ENCODE data around the gene KRT80.
"Not testable (repeated sequence)": the region's sequence is repeated elsewhere in the genome, so short reads cannot be mapped to it uniquely, and the experiment has no call there.

Gene KRT80

DNA sequence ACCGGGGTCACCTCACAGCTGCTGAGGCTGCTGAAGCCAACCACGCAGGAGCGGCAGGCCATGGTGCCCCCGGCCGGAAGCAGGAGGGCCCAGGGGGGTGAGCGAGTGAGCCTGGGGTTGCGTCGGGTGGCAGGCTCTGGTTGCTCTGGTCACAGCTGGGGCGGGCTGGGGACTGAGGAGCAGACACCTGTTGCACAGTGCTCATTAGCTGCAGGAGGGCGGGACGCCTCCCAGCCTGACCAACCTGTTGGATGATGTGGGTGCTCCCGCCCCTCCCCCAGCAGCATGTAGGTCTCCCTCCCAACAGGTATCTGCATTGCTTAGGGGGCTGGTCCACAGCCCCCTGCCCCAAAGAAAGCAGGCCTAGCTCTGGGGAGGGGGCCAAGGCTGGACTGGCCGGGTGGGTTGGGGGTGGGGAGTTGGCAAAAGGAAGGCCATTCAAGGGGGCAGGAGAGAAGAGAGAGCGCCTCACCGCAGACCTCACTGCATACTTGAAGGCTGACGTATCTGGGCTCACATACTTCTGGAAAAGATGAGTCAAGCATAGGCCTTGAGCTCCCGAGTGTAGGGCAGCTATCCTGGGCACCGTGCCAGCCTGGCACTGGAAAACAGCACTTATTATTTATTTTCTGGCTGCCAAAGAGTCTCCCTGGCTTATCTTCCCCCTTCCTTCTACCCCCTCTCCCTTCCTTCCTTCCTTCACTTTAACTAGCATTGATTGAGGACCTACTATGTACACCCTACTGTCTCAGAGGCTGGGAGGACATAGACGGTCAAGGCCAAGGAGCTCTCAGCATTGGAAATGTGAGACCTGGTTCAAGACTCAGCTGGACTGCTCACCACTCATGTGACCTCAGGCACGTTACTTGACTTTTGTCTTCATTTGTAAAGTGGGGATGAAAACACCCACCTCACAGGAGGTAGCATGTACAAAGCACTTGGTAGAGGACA lies at the start of gene KRT80:
TSS of gene KRT80 (minus strand) at position 174 of the 951 bp plus-strand sequence. CDS start at position 62, 112 bp downstream.
- DNase-seq (ENCODE audit: low spot score): no peak

DNA sequence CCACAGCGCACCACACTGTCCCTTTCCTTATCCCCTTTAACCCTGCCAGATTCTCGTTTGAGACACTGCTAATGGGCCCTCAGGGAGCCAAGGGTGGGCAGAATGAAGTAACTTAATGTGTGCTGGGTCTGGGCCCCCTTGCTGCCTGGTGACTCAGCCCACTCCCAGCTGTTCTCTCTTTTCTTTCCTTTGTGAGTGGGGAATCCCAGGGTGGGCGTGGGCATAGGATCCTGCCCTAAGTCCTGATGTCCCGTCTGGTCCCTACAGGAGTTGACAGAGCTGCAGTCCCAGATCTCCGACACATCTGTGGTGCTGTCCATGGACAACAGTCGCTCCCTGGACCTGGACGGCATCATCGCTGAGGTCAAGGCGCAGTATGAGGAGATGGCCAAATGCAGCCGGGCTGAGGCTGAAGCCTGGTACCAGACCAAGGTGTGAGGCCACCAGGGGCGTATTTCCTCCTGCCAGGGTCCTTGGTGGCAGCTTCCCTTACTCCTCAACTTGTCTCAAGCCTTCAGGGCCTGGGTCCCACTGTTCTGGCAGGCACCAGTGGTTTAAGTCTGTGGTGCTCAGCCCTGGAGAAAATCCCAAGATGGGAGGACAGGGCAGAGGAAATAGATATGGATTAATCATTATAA lies 49.5 kb upstream of the KRT80 start:
- DNase-seq (ENCODE audit: low spot score): no peak

DNA sequence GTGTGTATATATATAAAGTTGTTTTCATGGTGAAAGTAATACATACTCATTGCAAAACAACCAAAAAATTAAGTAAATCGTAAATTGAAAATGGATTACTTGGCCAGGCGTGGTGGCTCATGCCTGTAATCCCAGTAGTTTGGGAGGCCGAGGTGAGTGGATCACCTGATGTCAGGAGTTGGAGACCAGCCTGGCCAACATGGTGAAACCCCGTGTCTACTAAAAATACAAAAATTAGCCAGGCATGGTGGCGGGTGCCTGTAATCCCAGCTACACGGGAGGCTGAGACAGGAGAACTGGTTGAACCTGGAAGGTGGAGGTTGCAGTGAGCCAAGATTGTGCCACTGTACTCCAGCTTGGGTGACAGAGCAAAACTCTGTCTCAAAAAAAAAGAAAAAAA lies 48.4 kb upstream of the KRT80 start:
- not testable (repeated sequence) for DNase-seq (ENCODE audit: low spot score)

DNA sequence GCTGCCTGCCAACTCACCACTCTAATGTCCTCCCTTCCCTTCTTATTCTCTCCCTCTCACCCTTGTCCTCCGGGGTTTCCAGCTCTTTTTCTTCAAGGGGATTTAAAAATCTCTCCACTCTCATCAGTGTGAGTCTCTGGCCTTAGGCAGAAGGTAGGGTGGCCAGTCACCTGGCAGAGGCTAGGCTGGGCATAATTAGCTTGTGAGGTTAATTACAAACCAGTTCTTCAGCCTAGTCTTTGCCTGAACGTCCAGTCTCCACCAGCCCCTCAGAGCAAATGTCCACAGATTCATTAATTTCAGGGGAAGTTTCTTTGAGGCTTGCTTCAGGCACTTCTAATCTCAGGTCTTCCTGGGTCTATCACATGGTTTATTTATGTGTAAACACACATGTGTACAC lies 48.0 kb upstream of the KRT80 start:
- no peak for DNase-seq (ENCODE audit: low spot score)

GRCh38 chr12:52238916-52239646 lies 47.3 kb upstream of the KRT80 start:
- no peak for DNase-seq (ENCODE audit: low spot score)

GRCh38 chr12:52238207-52238840 lies 46.5 kb upstream of the KRT80 start:
- DNase-seq (ENCODE audit: low spot score): no peak

GRCh38 chr12:52236386-52237050 lies 44.7 kb upstream of the KRT80 start:
- DNase-seq (ENCODE audit: low spot score): no peak

DNA sequence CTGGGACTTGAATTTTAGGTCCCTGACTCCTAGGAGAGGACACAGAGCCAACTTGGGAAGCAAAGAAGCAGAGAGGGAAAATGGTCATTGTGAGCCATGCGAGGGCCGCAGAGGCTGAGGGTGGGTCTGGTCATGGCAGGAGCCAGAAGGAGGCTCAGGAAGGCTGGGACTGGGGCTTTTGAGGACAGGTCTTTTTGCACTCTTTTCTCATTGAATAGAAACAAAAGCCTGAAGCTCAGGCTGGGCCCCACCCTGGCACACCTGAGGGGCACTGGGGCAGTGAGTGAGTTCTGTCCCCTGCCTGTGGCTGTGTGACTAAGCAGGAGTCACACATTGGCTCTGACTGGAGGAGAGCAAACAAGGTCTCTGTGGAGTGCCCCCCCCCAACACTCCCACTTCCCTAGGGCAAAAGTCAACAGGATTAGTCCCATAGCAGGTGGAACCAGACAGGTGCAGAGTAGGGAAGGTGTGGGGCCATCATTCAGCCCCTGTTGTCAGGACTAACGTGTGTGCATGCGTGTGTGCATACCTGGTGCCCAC lies 44.1 kb upstream of the KRT80 start:
- no peak for DNase-seq (ENCODE audit: low spot score)

DNA sequence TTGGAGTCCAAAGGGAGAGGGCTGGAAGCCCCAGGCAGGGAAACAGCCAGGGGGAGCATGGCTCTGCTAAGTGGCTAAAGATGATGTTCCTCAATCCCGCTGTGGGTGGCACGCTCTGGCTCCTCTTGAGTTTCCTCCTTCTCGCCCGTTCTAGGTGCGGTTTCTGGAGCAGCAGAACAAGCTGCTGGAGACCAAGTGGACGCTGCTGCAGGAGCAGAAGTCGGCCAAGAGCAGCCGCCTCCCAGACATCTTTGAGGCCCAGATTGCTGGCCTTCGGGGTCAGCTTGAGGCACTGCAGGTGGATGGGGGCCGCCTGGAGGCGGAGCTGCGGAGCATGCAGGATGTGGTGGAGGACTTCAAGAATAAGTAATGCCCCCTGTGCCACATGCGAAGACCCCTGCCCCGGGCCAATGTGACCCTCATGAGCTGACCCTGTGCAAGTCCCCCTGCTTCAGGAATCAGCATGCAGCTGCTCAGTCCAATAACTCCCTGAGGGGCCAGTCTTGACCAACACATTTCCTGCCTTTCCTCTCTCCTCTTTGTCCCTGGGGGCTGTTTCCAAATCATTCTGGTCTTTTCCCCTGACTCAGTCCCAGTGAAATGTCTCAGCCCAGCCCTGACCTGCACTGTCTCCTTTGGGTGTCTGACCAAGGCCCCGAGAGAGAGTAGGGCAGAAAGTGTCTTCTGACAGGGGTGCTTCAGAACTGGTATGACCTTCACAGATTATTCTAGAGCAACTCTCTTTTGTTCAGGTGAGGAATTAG lies 43.4 kb upstream of the KRT80 start:
- no peak for DNase-seq (ENCODE audit: low spot score)

- no peak for DNase-seq (ENCODE audit: low spot score)
These were observed 42.5 kb upstream of the KRT80 start for GRCh38 chr12:52234223-52234810.

DNA sequence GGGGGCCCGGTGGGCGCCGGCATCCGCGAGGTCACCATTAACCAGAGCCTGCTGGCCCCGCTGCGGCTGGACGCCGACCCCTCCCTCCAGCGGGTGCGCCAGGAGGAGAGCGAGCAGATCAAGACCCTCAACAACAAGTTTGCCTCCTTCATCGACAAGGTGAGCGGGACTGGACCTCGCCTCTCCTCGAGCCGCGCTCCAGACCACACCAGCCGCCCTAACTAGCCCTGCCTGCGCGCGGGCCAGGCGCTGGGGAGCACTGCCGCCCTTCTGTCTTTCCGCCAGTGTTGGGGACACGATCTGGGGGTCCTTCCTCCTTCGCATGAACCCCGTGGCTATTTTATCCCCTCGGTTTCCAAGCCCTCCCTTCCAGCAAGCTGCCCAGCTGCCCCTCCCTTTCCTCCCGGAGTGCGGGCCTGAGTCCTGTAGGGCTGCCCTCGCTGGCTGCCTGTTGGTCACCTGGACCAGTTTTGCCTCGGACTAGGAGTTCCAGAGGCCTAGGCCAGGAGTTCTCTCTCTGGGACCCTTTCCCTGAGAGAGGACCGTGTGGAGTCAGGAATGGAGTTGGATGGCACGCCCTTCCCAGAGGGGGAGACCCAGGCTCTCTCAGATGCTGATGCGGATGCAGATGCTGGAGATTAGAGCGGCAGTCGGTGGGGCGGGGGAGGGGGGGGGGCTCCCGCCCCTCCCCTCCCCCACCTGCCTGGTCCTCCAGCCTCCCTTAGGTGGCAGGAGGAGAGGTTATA lies 41.8 kb upstream of the KRT80 start:
- no peak for DNase-seq (ENCODE audit: low spot score)

GRCh38 chr12:52232674-52233461 lies 41.1 kb upstream of the KRT80 start, which contains the start of gene KRT7:
TSS of gene KRT7 (plus strand) at chr12:52233243. CDS start at chr12:52233297, 54 bp downstream.
- DNase-seq (ENCODE audit: low spot score): no peak

DNA sequence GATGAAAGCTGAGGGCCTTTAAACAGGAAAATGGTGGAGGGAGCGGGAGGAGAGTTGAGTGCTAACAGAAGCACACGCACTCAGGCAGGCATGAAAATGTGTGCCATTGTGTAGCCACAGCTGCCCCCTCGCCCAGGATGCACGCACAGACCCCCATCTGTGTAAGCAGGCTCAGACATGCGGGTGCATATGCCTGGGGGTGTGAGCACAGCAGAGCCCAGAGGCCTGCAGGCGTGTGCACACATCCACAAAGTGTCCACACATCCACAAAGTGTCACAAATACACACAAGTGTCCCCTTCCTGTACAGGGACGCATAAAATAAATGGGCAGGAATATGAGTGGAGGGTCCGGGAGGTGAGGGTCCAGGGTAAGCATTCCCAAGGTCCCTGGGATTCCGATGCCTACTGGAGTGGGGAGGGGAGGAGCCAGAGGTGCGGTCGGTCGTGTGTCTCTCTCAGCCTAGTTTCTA lies 40.4 kb upstream of the KRT80 start:
- DNase-seq (ENCODE audit: low spot score): no peak

DNA sequence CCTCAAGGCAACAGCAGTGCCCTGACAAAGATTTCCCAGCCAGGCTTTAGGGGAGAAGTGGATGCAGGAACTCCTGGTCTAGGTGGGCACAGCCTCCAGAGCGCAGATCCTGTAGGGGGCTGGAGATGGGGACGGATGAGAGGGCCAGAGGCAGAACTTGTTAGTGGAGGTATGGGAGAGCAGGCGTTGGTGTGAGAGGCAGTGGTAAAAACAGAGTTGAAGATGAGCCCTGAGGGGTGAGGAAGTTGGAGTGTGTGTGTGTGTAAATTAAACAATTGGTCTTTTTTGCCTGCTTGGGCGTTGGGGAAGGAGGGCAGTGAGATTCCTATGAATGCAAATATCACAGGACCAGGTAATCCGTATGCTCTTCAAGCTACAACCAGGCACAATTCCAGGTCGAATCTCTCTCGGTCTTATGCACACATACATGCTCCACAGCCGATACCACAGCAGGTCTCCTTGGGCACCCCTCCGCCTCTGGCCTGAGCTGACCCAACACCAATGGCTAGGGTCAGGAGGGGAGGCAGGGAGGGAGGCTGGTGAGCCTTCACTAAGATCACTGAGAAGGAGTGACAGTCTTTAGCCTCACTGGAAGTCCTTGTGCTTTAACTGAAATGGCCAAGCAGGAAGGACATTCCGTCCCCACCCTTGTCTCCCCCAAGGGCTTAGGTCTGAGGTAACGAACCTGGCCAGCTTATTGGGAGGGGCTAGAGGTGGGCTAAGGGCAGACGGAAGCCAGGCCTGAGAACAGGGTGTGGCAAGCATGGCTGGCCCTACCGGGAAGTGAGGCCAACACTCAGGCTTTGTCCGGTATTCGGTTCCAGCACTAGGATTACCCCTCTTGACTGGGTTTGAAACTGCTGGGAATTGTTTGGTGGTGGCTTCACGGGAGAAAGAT lies 39.7 kb upstream of the KRT80 start:
- no peak for DNase-seq (ENCODE audit: low spot score)

GRCh38 chr12:52230364-52231281 lies 38.8 kb upstream of the KRT80 start:
- no peak for DNase-seq (ENCODE audit: low spot score)

DNA sequence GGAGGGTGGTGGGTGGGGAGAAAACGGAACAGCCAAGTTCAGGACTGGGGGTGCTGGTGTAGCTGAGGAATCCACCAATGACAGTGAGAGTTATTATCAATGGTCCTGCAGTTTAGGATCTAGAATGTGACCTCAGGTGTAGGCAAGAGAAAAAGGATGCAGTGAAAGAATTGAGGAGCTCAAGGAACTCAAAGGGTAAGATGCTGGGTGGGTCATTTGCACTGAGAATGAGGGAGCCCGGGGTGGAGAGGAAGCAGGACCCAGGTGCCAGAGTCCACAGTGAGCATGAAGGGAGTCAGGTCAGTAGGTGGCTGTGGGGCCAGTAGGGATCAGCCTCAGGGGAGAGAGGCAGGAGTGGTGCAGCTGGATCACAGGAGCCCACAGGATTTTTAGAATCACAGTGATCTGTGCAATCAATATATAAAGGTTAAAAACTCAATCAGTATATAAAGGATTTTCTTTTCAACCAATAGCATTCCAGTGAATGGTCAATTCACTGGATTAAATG lies 38.1 kb upstream of the KRT80 start:
- no peak for DNase-seq (ENCODE audit: low spot score)

Data from HuH-7 (cell line).